Ovary (tissue), 9 donors: ENCODE data around the gene FAM209A. TPM values are rescaled to one million over a fixed set of nuclear protein-coding genes. Genes with fewer than 3 reads are reported as not detected.

Source experiments
- DNase-seq, 5 donors: peaks; one replicate each; pipeline ENCODE4 v3.0.0-alpha.2; 2019 to 2020
- H3K27ac ChIP-seq, 2 donors: fragments of 200-600 bp; one replicate each; pipeline versions ENCODE4 v1.5.1 to v1.8.0; 2019 to 2022
- H3K27me3 ChIP-seq: fragments of 200-600 bp; one replicate; pipeline ENCODE4 v1.8.0; 2022
- H3K36me3 ChIP-seq: fragments of 200-600 bp; sonication (generic); one replicate; pipeline ENCODE4 v1.5.1; 2019
- H3K4me1 ChIP-seq: one replicate; pipeline ENCODE4 v1.8.1; 2013; ENCODE audit warnings: mild to moderate bottlenecking, moderate library complexity; ENCODE audit not compliant: insufficient read depth
- H3K4me3 ChIP-seq: fragments of 200-600 bp; sonication (generic); one replicate; pipeline ENCODE4 v1.5.1; 2017
- H3K9me3 ChIP-seq, 2 donors: fragments of 200-600 bp in 1 of 2; sonication (generic) in 1 of 2; one replicate each; pipeline versions ENCODE4 v1.5.1 to v1.8.1; 2013 to 2019; ENCODE audit warnings: mild to moderate bottlenecking in 1 of 2, moderate library complexity in 1 of 2
- CTCF ChIP-seq, 3 donors: fragments of 450-650 bp in 2 of 3; fragments of 200-600 bp in 1 of 3; IDR thresholded peaks; one replicate each; pipeline versions ENCODE4 v1.5.1 to v1.8.0; 2016 to 2022; ENCODE audit warnings: antibody characterized with exemption in 3 of 3, mild to moderate bottlenecking in 1 of 3
- EP300 ChIP-seq: sonication (generic); formaldehyde crosslinking; IDR thresholded peaks from one replicate; pipeline ENCODE4 v1.6.1; 2017; ENCODE audit warnings: antibody characterized with exemption
- POLR2A ChIP-seq: fragments of 450-650 bp; IDR thresholded peaks from one replicate; pipeline ENCODE4 v1.6.1; 2017; ENCODE audit warnings: antibody characterized with exemption, mild to moderate bottlenecking, moderate library complexity
- WGBS, 3 donors: extraction: QIAGEN DNeasy Blood & Tissue Kit in 1 of 3; methylation state at CpG; one replicate each; pipeline versions ENCODE4 v1.1.5 to v1.1.7; 2013 to 2017; 5-methylcytosine and 5-hydroxymethylcytosine counted together
- intact Hi-C, 4 donors: fragments of 100-400 bp; cut with DNase I; formaldehyde crosslinking; loops; one replicate each; pipeline versions ENCODE4 v1.11.0 to v1.15.1; 2022 to 2023
- polyA plus RNA-seq, 2 donors: library from polyadenylated mRNA; stranded (reverse); fragments of 200-250 nt in 1 of 2; fragments of 350-450 nt in 1 of 2; fragmentation: Illumina TruSeq in 1 of 2; extraction: RNeasy Lipid Tissue Mini Kit (QIAGEN cat#74804) in 1 of 2; gene quantifications; one replicate each; pipeline ENCODE4 v1.2.3, GENCODE V29; 2013 to 2014
- total RNA-seq, 7 donors: library from RNA; depleted of rRNA in 2 of 7; stranded (reverse); fragments of >200 nt in 2 of 7; fragmentation: NEBNext Ultra II Directional in 3 of 7; extraction: Animal tissue kit (Norgen Biotek cat#: 25700) in 3 of 7; gene quantifications; one replicate each; pipeline versions ENCODE4 v1.1.0 to v1.2.4, GENCODE V29; 2016 to 2023
- donor health status: DM: no; HTN: no; CAD: no; lungs with moderate emphysema.
- donor health status: DM: no; HTN: no; CAD: no.
- donor health status: Bipolar disorder and iron deficiency.
- donor health status: DM: yes; HTN: yes; CAD: no.
- donor health status: DM: no; HTN: no; CAD: no.
- donor health status: DM: yes; HTN: yes; CAD: no.

Gene FAM209A
- total and polyA plus RNA-seq, 9 donors: 0.18 to 0.27 TPM; not detected in 7

GRCh38 chr20:56513161-56514150, 11.1 kb upstream of the FAM209A start:
- whole genome bisulfite sequencing, 3 donors: 80 to 84% (median 81%) methylated on average over 22 of the region's 22 CpGs

DNA sequence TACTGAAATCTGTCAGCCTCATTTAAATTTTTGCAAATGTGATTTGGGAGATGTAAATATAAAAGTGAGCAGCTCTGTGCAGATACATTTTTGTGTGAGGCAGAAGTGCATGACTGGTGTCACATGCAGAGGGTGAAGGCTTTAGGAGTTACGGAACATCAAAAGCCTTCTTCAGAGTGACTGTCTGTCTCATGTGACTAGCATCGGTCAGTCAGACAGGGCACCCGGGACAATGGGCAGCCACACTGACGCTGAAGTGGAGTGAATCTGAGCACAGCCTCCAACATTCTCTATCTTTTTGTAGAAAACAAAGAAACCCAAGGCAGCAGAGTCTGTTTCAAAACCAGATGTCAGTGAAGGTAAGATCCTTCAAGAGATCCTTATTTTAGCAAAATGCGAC, 7.9 kb upstream of the FAM209A start:
- Histone ChIP-seq H3K9me3 (peaks cover 0 to 14% of the 10 kb centered on the region in 2 donors), H3K27ac (no peak overlapping the region), H3K4me1 (no peaks in the 10 kb centered on the region), H3K4me3 (no peak overlapping the region), H3K36me3 (peaks cover 3% of the 10 kb centered on the region), H3K27me3 (no peaks in the 10 kb centered on the region)
- WGBS, 3 donors: 90 to 92% (median 91%) methylated on average over 5 of the region's 5 CpGs
- TF ChIP-seq EP300 (no peak), CTCF (IDR thresholded peaks at IDR 0.05) (no peak), POLR2A (no peak)
- intact Hi-C loops: no loop called here
- no peak for DNase-seq

More at GRCh38 chr20:56513161-56514150, 11.1 kb upstream of the FAM209A start:
- DNase-seq: no peak
- no peak overlapping the region for H3K27ac ChIP-seq
- H3K27me3 ChIP-seq: no peaks in the 10 kb centered on the region
- H3K4me1 ChIP-seq: no peaks in the 10 kb centered on the region
- H3K36me3 ChIP-seq: no peaks in the 10 kb centered on the region
- H3K4me3 ChIP-seq: no peak overlapping the region
- no peaks in the 10 kb centered on the region for H3K9me3 ChIP-seq
- intact Hi-C loops: no loop called here
- TF ChIP-seq EP300: no peak
- TF ChIP-seq POLR2A: no peak
- no peak for TF ChIP-seq CTCF (IDR thresholded peaks at IDR 0.05)

DNA sequence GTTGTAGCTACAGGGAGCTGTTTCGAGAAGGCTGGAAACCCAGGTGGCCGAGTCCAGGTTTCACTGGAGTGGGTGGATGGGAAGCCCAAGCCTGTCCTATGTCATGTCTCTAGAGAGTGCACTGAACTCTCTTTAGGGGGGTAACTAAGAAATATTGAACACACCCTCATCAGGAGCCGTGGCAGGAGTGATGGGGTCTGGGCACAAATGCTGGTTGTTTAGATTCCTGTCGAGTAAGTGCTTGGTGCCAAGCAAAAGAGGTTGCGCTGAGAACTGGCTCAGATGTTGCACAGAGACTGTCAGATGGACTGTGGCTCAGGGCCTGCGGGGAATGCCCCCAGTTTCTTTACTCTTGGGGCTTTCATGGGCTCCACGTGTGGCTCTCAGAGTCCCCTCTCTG, 7.3 kb upstream of the FAM209A start:
- Histone ChIP-seq H3K4me3 (no peak overlapping the region), H3K36me3 (peaks cover 3% of the 10 kb centered on the region), H3K27me3 (no peaks in the 10 kb centered on the region), H3K4me1 (no peaks in the 10 kb centered on the region), H3K27ac (no peak overlapping the region), H3K9me3 (peaks cover 0 to 14% of the 10 kb centered on the region in 2 donors)
- 94 to 95% (median 94%) methylated on average over 7 of the region's 7 CpGs for WGBS, 3 donors
- intact Hi-C loops: no loop called here
- DNase-seq: no peak
- no peak for TF ChIP-seq POLR2A
- no peak for TF ChIP-seq EP300
- no peak for TF ChIP-seq CTCF (IDR thresholded peaks at IDR 0.05)

- Histone ChIP-seq H3K27ac (no peak overlapping the region), H3K4me1 (no peaks in the 10 kb centered on the region), H3K9me3 (peaks cover 0 to 14% of the 10 kb centered on the region in 2 donors), H3K36me3 (peaks cover 3% of the 10 kb centered on the region), H3K27me3 (no peaks in the 10 kb centered on the region), H3K4me3 (no peak overlapping the region)
- TF ChIP-seq POLR2A (no peak), CTCF (IDR thresholded peaks at IDR 0.05) (no peak)
- 92 to 95% (median 93%) methylated on average over 8 of the region's 8 CpGs for WGBS, 3 donors
- DNase-seq: no peak
- intact Hi-C loops: no loop called here
Measured at GRCh38 chr20:56517641-56518040, 6.9 kb upstream of the FAM209A start.
